HepG2 (cell line): Measurements from ENCODE around the gene NSMCE4A. TPM values are rescaled to one million over a fixed set of nuclear protein-coding genes. Genes with fewer than 3 reads are reported as not detected.

Experiments
- DNMT3B ChIP-seq: conservative IDR thresholded peaks from 2 replicates; pipeline ENCODE4 v1.6.1; 2016; ENCODE audit warnings: missing biosample characterization, control low read depth
- HDAC1 ChIP-seq: sonication (generic); formaldehyde crosslinking; IDR thresholded peaks from 2 replicates; pipeline ENCODE4 v1.5.1; 2020; ENCODE audit warnings: mild to moderate bottlenecking, missing genetic modification reagents
- MZF1 ChIP-seq: sonication (generic); formaldehyde crosslinking; IDR thresholded peaks from 2 replicates; pipeline ENCODE4 v1.8.1; 2023; ENCODE audit warnings: mild to moderate bottlenecking, missing genetic modification reagents, borderline replicate concordance
- PRDM15 ChIP-seq: sonication (generic); formaldehyde crosslinking; IDR thresholded peaks from 2 replicates; pipeline ENCODE4 v1.4.0; 2020; ENCODE audit warnings: missing genetic modification reagents
- PRDM4 ChIP-seq: sonication (generic); formaldehyde crosslinking; IDR thresholded peaks from 2 replicates; pipeline ENCODE4 v1.9.0; 2021; ENCODE audit warnings: missing genetic modification reagents, borderline replicate concordance
- RAD21 ChIP-seq: fragments of 450-650 bp; formaldehyde crosslinking; IDR thresholded peaks from 2 replicates; pipeline ENCODE4 v1.5.0; 2020; ENCODE audit warnings: mild to moderate bottlenecking
- SKI ChIP-seq: fragments of 450-650 bp; IDR thresholded peaks from one replicate; pipeline ENCODE4 v1.6.1; 2018; ENCODE audit warnings: mild to moderate bottlenecking; ENCODE audit not compliant: partially characterized antibody
- SMAD9 ChIP-seq: sonication (generic); formaldehyde crosslinking; IDR thresholded peaks from 2 replicates; pipeline ENCODE4 v1.5.1; 2020; ENCODE audit warnings: mild to moderate bottlenecking, missing genetic modification reagents
- XRCC5 ChIP-seq: fragments of 200-400 bp; formaldehyde crosslinking; optimal IDR thresholded peaks from 2 replicates; pipeline ENCODE3; 2017; ENCODE audit warnings: mild to moderate bottlenecking, low read length
- ZMYM4 ChIP-seq: sonication (generic); formaldehyde crosslinking; IDR thresholded peaks from 2 replicates; pipeline ENCODE4 v1.8.1; 2023; ENCODE audit warnings: mild to moderate bottlenecking, missing genetic modification reagents
- ZNF253 ChIP-seq: sonication (generic); formaldehyde crosslinking; IDR thresholded peaks from 2 replicates; pipeline ENCODE4 v1.8.0; 2022; ENCODE audit warnings: mild to moderate bottlenecking, missing genetic modification reagents, borderline replicate concordance
- ZNF460 ChIP-seq: sonication (generic); formaldehyde crosslinking; IDR thresholded peaks from 2 replicates; pipeline ENCODE4 v1.5.1; 2020; ENCODE audit warnings: missing genetic modification reagents, mild to moderate bottlenecking, borderline replicate concordance
- ZNF550 ChIP-seq: sonication (generic); formaldehyde crosslinking; IDR thresholded peaks from 2 replicates; pipeline ENCODE4 v1.4.0; 2020; ENCODE audit warnings: mild to moderate bottlenecking, missing genetic modification reagents, borderline replicate concordance
- ZNF724P ChIP-seq: sonication (generic); formaldehyde crosslinking; IDR thresholded peaks from 2 replicates; pipeline ENCODE4 v1.8.0; 2022; ENCODE audit warnings: missing genetic modification reagents, borderline replicate concordance
- ZNF766 ChIP-seq: sonication (generic); formaldehyde crosslinking; IDR thresholded peaks from 2 replicates; pipeline ENCODE4 v1.5.0; 2020; ENCODE audit warnings: missing genetic modification reagents, borderline replicate concordance
- ZNF883 ChIP-seq: sonication (generic); formaldehyde crosslinking; IDR thresholded peaks from 2 replicates; pipeline ENCODE4 v1.5.1; 2020; ENCODE audit warnings: mild to moderate bottlenecking, missing genetic modification reagents; ENCODE audit errors: not compliant biosample characterization
- ZSCAN12 ChIP-seq: sonication (generic); formaldehyde crosslinking; IDR thresholded peaks from 2 replicates; pipeline ENCODE4 v1.9.0; 2021; ENCODE audit warnings: mild to moderate bottlenecking, missing genetic modification reagents
- polyA plus RNA-seq, 8 experiments: library from polyadenylated mRNA; depleted of rRNA in 3 of 8; stranded (reverse) in 7 of 8; unstranded in 1 of 8; fragments of >200 nt; fragmentation: Illumina TruSeq in 4 of 8; extraction: Trizol in 4 of 8; gene quantifications; 2 replicates each; pipeline versions ENCODE4 v1.2.1 to v1.2.3, GENCODE V29; 2011 to 2016; ENCODE audit warnings: low read depth in 4 of 8, missing spikeins in 1 of 8, mixed read lengths in 1 of 8; ENCODE audit not compliant: insufficient read depth in 1 of 8
- total RNA-seq, 5 experiments: library from RNA; depleted of rRNA; stranded (reverse); fragments of >200 nt; fragmentation: Illumina TruSeq; extraction: Trizol; gene quantifications; 2 replicates each; pipeline ENCODE4 v1.2.3, GENCODE V29; 2016; ENCODE audit warnings: low read depth in 1 of 5

The NSMCE4A gene
- total and polyA plus RNA-seq, 2 of the 13 experiments (the other 11 are each of a cell fraction or from before 2014, with no cell fraction given) = 61.1 to 91.6 TPM

GRCh38 chr10:121927841-121928527, 47.0 kb downstream of the NSMCE4A start, which contains the start of gene ATE1 (continued):
- no peak; the same call in 1 of the 2 replicates for TF ChIP-seq ZNF460 (CRISPR knock-in tag)
- no peak for TF ChIP-seq DNMT3B (CRISPR knock-in tag)
- TF ChIP-seq HDAC1 (CRISPR knock-in tag) = no peak; the same call in 1 of the 2 replicates
- no peak for TF ChIP-seq MZF1
- TF ChIP-seq PRDM4 = no peak
- no peak for TF ChIP-seq ZNF724P (CRISPR knock-in tag)
- TF ChIP-seq ZNF550 (CRISPR knock-in tag) = no peak
- TF ChIP-seq SMAD9 (CRISPR knock-in tag) = no peak
- TF ChIP-seq ZNF766 = 0 out of 2 replicates have a peak, but pooled peaks have one; percentile 34
- no peak for TF ChIP-seq XRCC5
- TF ChIP-seq RAD21 (CRISPR knock-in tag) = peak; percentile 39; the same call in 1 of the 2 replicates
- no peak for TF ChIP-seq ZSCAN12 (CRISPR knock-in tag)
- TF ChIP-seq PRDM15 = peak; percentile 37; the same call in 1 of the 2 replicates
- no peak for TF ChIP-seq SKI
- TF ChIP-seq ZNF883 (CRISPR knock-in tag) = peak; percentile 78
- 0 out of 2 replicates have a peak, but pooled peaks have one; percentile 16 for TF ChIP-seq ZNF253 (CRISPR knock-in tag)
- TF ChIP-seq ZMYM4 (CRISPR knock-in tag) = peak; percentile 31; the same call in 1 of the 2 replicates
